ENCODE measurements around the gene SAMD3.

GRCh38 chr6:130262008-130262407, 39.3 kb upstream of the SAMD3 start:
- TF ChIP-seq POLR2A (IDR thresholded peaks at IDR 0.05; ENCODE audit: low read length) (no peak), GATA1 (IDR thresholded peaks at IDR 0.05; ENCODE audit: low read depth, low read length) (no peak)
